ENCODE results near the gene TRIO. TPM values are rescaled to one million over a fixed set of nuclear protein-coding genes. Genes with fewer than 3 reads are reported as not detected.

The TRIO gene
- total and polyA plus RNA-seq, 2 of the 8 experiments (the other 6 are each of a cell fraction or from before 2014, with no cell fraction given): 35.1 to 69.1 TPM

GRCh38 chr5:14225173-14225834, 82.2 kb downstream of the TRIO start:
- no peaks in the 10 kb centered on the region; a peak in 1 of 8 replicates for H3K36me3 ChIP-seq (ENCODE audit: control insufficient read depth in 2 of 4, insufficient read depth in 4 of 4, low read length in 3 of 4)

More at GRCh38 chr5:14225173-14225834, 82.2 kb downstream of the TRIO start:
- Histone ChIP-seq H2AFZ (ENCODE audit: low read length) (no peak overlapping the region), H4K91ac (replicated peaks; ENCODE audit: insufficient read length, low read length) (no peak overlapping the region), H3K27ac (ENCODE audit: low read depth, low read length) (no peak overlapping the region), H3K4me2 (ENCODE audit: insufficient read depth in 1 of 2, low read depth in 2 of 2, low read length in 2 of 2) (no peak overlapping the region), H4K20me1 (replicated peaks in 1 of 2; ENCODE audit: control insufficient read depth in 1 of 2, insufficient read depth in 2 of 2, low read length in 2 of 2) (peaks cover 2 to 7% of the 10 kb centered on the region in 2 experiments), H2BK12ac (ENCODE audit: low read depth, low read length) (no peak overlapping the region), H3K9ac (replicated peaks in 1 of 4; ENCODE audit: extremely low read depth in 1 of 4, low read depth in 3 of 4, low read length in 3 of 4) (no peak overlapping the region), H3K27me3 (replicated peaks in 1 of 4; ENCODE audit: control insufficient read depth in 3 of 4, extremely low read depth in 1 of 4, insufficient read depth in 3 of 4, low read length in 3 of 4) (no peaks in the 10 kb centered on the region), H3K79me2 (ENCODE audit: control insufficient read depth in 1 of 2, insufficient read depth in 2 of 2, low read length in 2 of 2) (peaks cover 3 to 96% of the 10 kb centered on the region in 2 experiments; a peak in 3 of 4 replicates), H3K18ac (ENCODE audit: extremely low read depth, low read length) (no peak overlapping the region), H4K8ac (ENCODE audit: extremely low read depth, insufficient read depth, low read length) (no peak overlapping the region), H3K4me3 (ENCODE audit: extremely low read depth in 1 of 4, insufficient read depth in 2 of 4, low read depth in 3 of 4, low read length in 4 of 4) (no peak overlapping the region), H3K4me1 (replicated peaks in 1 of 4; ENCODE audit: control insufficient read depth in 3 of 4, insufficient read depth in 4 of 4, low read length in 3 of 4) (peaks cover 0 to 14% (median 10%) of the 10 kb centered on the region in 4 experiments; a peak in 4 of 7 replicates), H3K14ac (ENCODE audit: insufficient read length) (no peak overlapping the region), H3K23ac (ENCODE audit: insufficient read length) (no peak overlapping the region), H2AK5ac (ENCODE audit: low read depth, low read length) (no peak overlapping the region; the same call in 1 of the 2 replicates), H4K5ac (ENCODE audit: insufficient read length, low read depth, low read length) (no peak overlapping the region), H2BK15ac (ENCODE audit: low read length) (no peak overlapping the region), H2BK120ac (replicated peaks; ENCODE audit: low read depth, low read length) (no peak overlapping the region), H2BK5ac (ENCODE audit: low read depth, low read length) (no peak overlapping the region), H3K9me3 (ENCODE audit: insufficient read depth in 2 of 2, low read depth in 1 of 2, low read length in 1 of 2) (no peaks in the 10 kb centered on the region), H3K4ac (replicated peaks; ENCODE audit: insufficient read length, low read depth, low read length) (no peak overlapping the region), H3K23me2 (ENCODE audit: low read depth, low read length) (no peaks in the 10 kb centered on the region), H3K79me1 (ENCODE audit: low read depth, low read length) (peaks cover 13% of the 10 kb centered on the region), H2BK20ac (ENCODE audit: low read length) (no peak overlapping the region), H3K56ac (replicated peaks; ENCODE audit: insufficient read length, low read depth, low read length) (no peak overlapping the region)
- 82% methylated on average over 3 of the region's 3 CpGs; no CpG with 5 or more reads in 1 of the 2 experiments for WGBS, 2 experiments (ENCODE audit: extremely low coverage in 1 of 2, insufficient coverage in 1 of 2, insufficient read length in 1 of 2, insufficient replicate concordance in 2 of 2, low coverage in 1 of 2, low lambda C conversion rate in 2 of 2, missing lambda C conversion rate in 1 of 2)
- ChIA-PET POLR2A (ENCODE audit: partially characterized antibody) (interaction anchor here (1.0 kb wide), 1 partner anchor 45 kb away, joined by 3 read pairs; no protein-coding TSS in a partner anchor), CTCF (ENCODE audit: partially characterized antibody) (interaction anchor here (0.7 to 1.6 kb wide), 4 partner anchors 43 to 244 kb away, joined by 3 to 5 read pairs (median 4); no protein-coding TSS in a partner anchor)
- FAIRE-seq: no peak
- no peak for DNase-seq (ENCODE audit: low read depth in 1 of 2, low spot score in 2 of 2)
- no peak for TF ChIP-seq SRF (IDR thresholded peaks at IDR 0.05; ENCODE audit: low read depth, low read length)
- TF ChIP-seq EGR1 (IDR thresholded peaks at IDR 0.05; ENCODE audit: borderline replicate concordance, low read depth, low read length): no peak
- no peak for TF ChIP-seq KDM4A (IDR thresholded peaks at IDR 0.05; ENCODE audit: low read depth, low read length, severe bottlenecking)
- no peak for TF ChIP-seq MAFK (IDR thresholded peaks at IDR 0.05; ENCODE audit: low read depth, low read length)
- TF ChIP-seq SIX5 (IDR thresholded peaks at IDR 0.05; ENCODE audit: low read depth, low read length): no peak
- TF ChIP-seq RNF2 (IDR thresholded peaks at IDR 0.05; ENCODE audit: borderline replicate concordance, low read depth, low read length, missing control alignments, poor library complexity, severe bottlenecking): no peak
- TF ChIP-seq PHF8 (conservative IDR thresholded peaks at IDR 0.05; ENCODE audit: low read depth, low read length): no peak
- TF ChIP-seq ZNF274 (IDR thresholded peaks at IDR 0.05; ENCODE audit: borderline replicate concordance, extremely low read depth, low read length): no peak
- TF ChIP-seq TAF1 (IDR thresholded peaks at IDR 0.05; ENCODE audit: low read depth, low read length): no peak
- no peak for TF ChIP-seq KDM1A (IDR thresholded peaks at IDR 0.05; ENCODE audit: borderline replicate concordance, low read length)
- no peak for TF ChIP-seq RFX5 (IDR thresholded peaks at IDR 0.05; ENCODE audit: borderline replicate concordance, low read depth, low read length)
- no peak for TF ChIP-seq CBX8 (IDR thresholded peaks at IDR 0.05; ENCODE audit: borderline replicate concordance, low read depth, low read length)
